ENCODE results near the gene NIT1. TPM values are rescaled to one million over a fixed set of nuclear protein-coding genes. Genes with fewer than 3 reads are reported as not detected.

NIT1 gene
- total RNA-seq, 1 experiment from 2014 or later: 32.0 TPM

- no peak for DNase-seq (ENCODE audit: low read depth)
- in situ Hi-C loops (cut with HindIII; ENCODE audit: low pct_unique_long_range_greater_than_20kb, low sequenced_read_pairs): no loop called here
Measured at GRCh38 chr1:161162806-161163205, 44.9 kb downstream of the NIT1 start.

- no peak for DNase-seq (ENCODE audit: low read depth)
- in situ Hi-C loops (cut with HindIII; ENCODE audit: low pct_unique_long_range_greater_than_20kb, low sequenced_read_pairs): no loop called here
Measured at GRCh38 chr1:161163793-161164192, 45.9 kb downstream of the NIT1 start.

- DNase-seq (ENCODE audit: low read depth): no peak
- in situ Hi-C loops (cut with HindIII; ENCODE audit: low pct_unique_long_range_greater_than_20kb, low sequenced_read_pairs): no loop called here
Measured at GRCh38 chr1:161164901-161165610, 47.2 kb downstream of the NIT1 start.

GRCh38 chr1:161165742-161166668, 48.1 kb downstream of the NIT1 start, which contains the start of gene PPOX:
TSS of gene PPOX (plus strand) at chr1:161166426. CDS start at chr1:161166848, 422 bp downstream.
- in situ Hi-C loops (cut with HindIII; ENCODE audit: low pct_unique_long_range_greater_than_20kb, low sequenced_read_pairs): no loop called here
- peak; percentile 97 for DNase-seq (ENCODE audit: low read depth)

- in situ Hi-C loops (cut with HindIII; ENCODE audit: low pct_unique_long_range_greater_than_20kb, low sequenced_read_pairs): no loop called here
- peak; percentile 15 for DNase-seq (ENCODE audit: low read depth)
Measured at GRCh38 chr1:161166669-161167548, 49.0 kb downstream of the NIT1 start.

- in situ Hi-C loops (cut with HindIII; ENCODE audit: low pct_unique_long_range_greater_than_20kb, low sequenced_read_pairs): no loop called here
- DNase-seq (ENCODE audit: low read depth): no peak
Measured at GRCh38 chr1:161168906-161169305, 51.0 kb downstream of the NIT1 start.

Other genes starting within 250 kb of the NIT1 start
- not detected in 2 replicates for gene ITLN1, start 232.9 kb upstream of the NIT1 start, total RNA-seq (2014; rRNA removed; shearing (Covaris generic); ENCODE audit: low replicate concordance)
- not detected in 2 replicates for gene ITLN2, start 163.3 kb upstream of the NIT1 start, total RNA-seq (2014; rRNA removed; shearing (Covaris generic); ENCODE audit: low replicate concordance)
- gene F11R, start 97.0 kb upstream of the NIT1 start, total RNA-seq (2014; rRNA removed; shearing (Covaris generic); ENCODE audit: low replicate concordance): 17.4 and 41.5 TPM in 2 replicates
- gene TSTD1, start 79.1 kb upstream of the NIT1 start, total RNA-seq (2014; rRNA removed; shearing (Covaris generic); ENCODE audit: low replicate concordance): 53.5 and 67.6 TPM in 2 replicates
- 55.3 and 65.1 TPM in 2 replicates for gene USF1, start 72.1 kb upstream of the NIT1 start, total RNA-seq (2014; rRNA removed; shearing (Covaris generic); ENCODE audit: low replicate concordance)
- gene ARHGAP30, start 48.2 kb upstream of the NIT1 start, total RNA-seq (2014; rRNA removed; shearing (Covaris generic); ENCODE audit: low replicate concordance): not detected in 2 replicates
- 0.29 and 0.88 TPM in 2 replicates for gene NECTIN4, start 28.5 kb upstream of the NIT1 start, total RNA-seq (2014; rRNA removed; shearing (Covaris generic); ENCODE audit: low replicate concordance)
- gene KLHDC9, start 19.7 kb upstream of the NIT1 start, total RNA-seq (2014; rRNA removed; shearing (Covaris generic); ENCODE audit: low replicate concordance): 3.7 and 23.8 TPM in 2 replicates
- 23.4 and 34.3 TPM in 2 replicates for gene PFDN2, start 68 bp upstream of the NIT1 start, total RNA-seq (2014; rRNA removed; shearing (Covaris generic); ENCODE audit: low replicate concordance)
- gene DEDD, start 14.6 kb downstream of the NIT1 start, total RNA-seq (2014; rRNA removed; shearing (Covaris generic); ENCODE audit: low replicate concordance): 17.4 and 39.5 TPM in 2 replicates
- gene UFC1, start 35.9 kb downstream of the NIT1 start, total RNA-seq (2014; rRNA removed; shearing (Covaris generic); ENCODE audit: low replicate concordance): 189 and 204 TPM in 2 replicates
- 3.3 and 7.0 TPM in 2 replicates for gene USP21, start 41.4 kb downstream of the NIT1 start, total RNA-seq (2014; rRNA removed; shearing (Covaris generic); ENCODE audit: low replicate concordance)
- gene PPOX, start 48.3 kb downstream of the NIT1 start, total RNA-seq (2014; rRNA removed; shearing (Covaris generic); ENCODE audit: low replicate concordance): 35.7 and 37.8 TPM in 2 replicates
- 24.0 and 29.0 TPM in 2 replicates for gene B4GALT3, start 59.4 kb downstream of the NIT1 start, total RNA-seq (2014; rRNA removed; shearing (Covaris generic); ENCODE audit: low replicate concordance)
- gene ADAMTS4, start 80.9 kb downstream of the NIT1 start, total RNA-seq (2014; rRNA removed; shearing (Covaris generic); ENCODE audit: low replicate concordance): not detected in 2 replicates
- 108 and 118 TPM in 2 replicates for gene NDUFS2, start 84.3 kb downstream of the NIT1 start, total RNA-seq (2014; rRNA removed; shearing (Covaris generic); ENCODE audit: low replicate concordance)
- gene FCER1G, start 97.2 kb downstream of the NIT1 start, total RNA-seq (2014; rRNA removed; shearing (Covaris generic); ENCODE audit: low replicate concordance): not detected in 2 replicates
- gene APOA2, start 105.5 kb downstream of the NIT1 start, total RNA-seq (2014; rRNA removed; shearing (Covaris generic); ENCODE audit: low replicate concordance): not detected in 2 replicates
- 7.2 and 9.2 TPM in 2 replicates for gene TOMM40L, start 108.0 kb downstream of the NIT1 start, total RNA-seq (2014; rRNA removed; shearing (Covaris generic); ENCODE audit: low replicate concordance)
- not detected in 2 replicates for gene NR1I3, start 120.1 kb downstream of the NIT1 start, total RNA-seq (2014; rRNA removed; shearing (Covaris generic); ENCODE audit: low replicate concordance)
- gene PCP4L1, start 140.6 kb downstream of the NIT1 start, total RNA-seq (2014; rRNA removed; shearing (Covaris generic); ENCODE audit: low replicate concordance): not detected in 2 replicates
- gene MPZ, start 191.9 kb downstream of the NIT1 start, total RNA-seq (2014; rRNA removed; shearing (Covaris generic); ENCODE audit: low replicate concordance): 0.74 TPM in 1 of 2 replicates, not detected in the other
- 342 and 387 TPM in 2 replicates for gene SDHC, start 196.3 kb downstream of the NIT1 start, total RNA-seq (2014; rRNA removed; shearing (Covaris generic); ENCODE audit: low replicate concordance)
- not detected in 2 replicates for gene CFAP126, start 249.8 kb downstream of the NIT1 start, total RNA-seq (2014; rRNA removed; shearing (Covaris generic); ENCODE audit: low replicate concordance)